HG03139 (cell line): ENCODE data around the gene PLXNA1.

ENCODE experiments used
- ATAC-seq: cut with Tn5 transposase; IDR thresholded peaks from one replicate; pipeline ENCODE4 v1.9.1; 2021; ENCODE audit not compliant: unreplicated experiment

PLXNA1 gene

GRCh38 chr3:127001486-127002194 lies 18.7 kb downstream of the PLXNA1 start:
- no peak for ATAC-seq

GRCh38 chr3:127002195-127003174 lies 19.6 kb downstream of the PLXNA1 start:
- no peak for ATAC-seq

- ATAC-seq, result no peak
Observed at GRCh38 chr3:127003175-127003555, 20.2 kb downstream of the PLXNA1 start.

GRCh38 chr3:127003601-127004280 lies 20.8 kb downstream of the PLXNA1 start:
- ATAC-seq, result no peak

GRCh38 chr3:127004641-127005397 lies 21.9 kb downstream of the PLXNA1 start:
- ATAC-seq, result no peak

- ATAC-seq, result no peak
Observed at GRCh38 chr3:127005864-127006500, 23.1 kb downstream of the PLXNA1 start.

GRCh38 chr3:127006781-127007436 lies 24.0 kb downstream of the PLXNA1 start:
- no peak for ATAC-seq

GRCh38 chr3:127008236-127008635 lies 25.3 kb downstream of the PLXNA1 start:
- no peak for ATAC-seq

GRCh38 chr3:127009531-127009930 lies 26.6 kb downstream of the PLXNA1 start:
- ATAC-seq, result no peak

- no peak for ATAC-seq
Observed at GRCh38 chr3:127011270-127011992, 28.5 kb downstream of the PLXNA1 start.

- no peak for ATAC-seq
Observed at GRCh38 chr3:127012091-127012490, 29.2 kb downstream of the PLXNA1 start.

GRCh38 chr3:127013181-127013580 lies 30.3 kb downstream of the PLXNA1 start:
- no peak for ATAC-seq

- ATAC-seq, result no peak
Observed at GRCh38 chr3:127013758-127014535, 31.0 kb downstream of the PLXNA1 start.

- no peak for ATAC-seq
Observed at GRCh38 chr3:127014536-127015281, 31.8 kb downstream of the PLXNA1 start.

- ATAC-seq, result no peak
Observed at GRCh38 chr3:127015282-127016042, 32.5 kb downstream of the PLXNA1 start.

GRCh38 chr3:127016043-127016343 lies 33.1 kb downstream of the PLXNA1 start:
- no peak for ATAC-seq

- no peak for ATAC-seq
Observed at GRCh38 chr3:127016461-127016860, 33.5 kb downstream of the PLXNA1 start.
